Panc1 (cell line): Measurements from ENCODE around the gene TMEM247. TPM values are rescaled to one million over a fixed set of nuclear protein-coding genes. Genes with fewer than 3 reads are reported as not detected.

Source experiments
- ATAC-seq: fragments of 200-7000 bp; cut with Tn5 transposase; 2 replicates; pipeline ENCODE4 v1.9.1; 2020; ENCODE audit warnings: mild to moderate bottlenecking, moderate library complexity
- BruUV-seq: library from RNA; stranded (reverse); fragments of 400-500 nt; replicated peaks from 2 replicates; lab custom pipeline; 2021; lab: Mats Ljungman, UMichigan
- CTCF ChIA-PET: fragments of 300-600 bp; sonication (Branson Sonifier 250); formaldehyde crosslinking; loops from one replicate; lab custom pipeline; 2022; ENCODE audit warnings: antibody characterized with exemption; lab: Charles Lee
- POLR2A ChIA-PET: fragments of 300-600 bp; sonication (Branson Sonifier 250); formaldehyde crosslinking; loops from one replicate; lab custom pipeline; 2022; ENCODE audit warnings: antibody characterized with exemption; lab: Charles Lee
- DNase-seq: peaks from one replicate; pipeline ENCODE4 v3.0.0-alpha.2; 2010; ENCODE audit warnings: low read depth, low spot score
- H3K27ac ChIP-seq: 2 replicates; pipeline ENCODE4 v1.5.1; 2011; ENCODE audit warnings: mild to moderate bottlenecking, low read length, inconsistent platforms
- H3K27me3 ChIP-seq: fragments of 200-500 bp; sonication (Bioruptor generic); 2 replicates; pipeline ENCODE4 v1.6.0; 2014; ENCODE audit warnings: low read length, inconsistent platforms; ENCODE audit not compliant: control insufficient read depth, insufficient read depth
- H3K36me3 ChIP-seq: fragments of 200-500 bp; sonication (Bioruptor generic); 2 replicates; pipeline ENCODE4 v1.5.1; 2014; ENCODE audit warnings: inconsistent platforms, mild to moderate bottlenecking, low read length, moderate library complexity; ENCODE audit not compliant: control insufficient read depth, insufficient read depth
- H3K4me1 ChIP-seq: 2 replicates; pipeline ENCODE4 v1.5.1; 2011; ENCODE audit warnings: inconsistent platforms, mild to moderate bottlenecking, low read length, moderate library complexity; ENCODE audit not compliant: control insufficient read depth, insufficient read depth
- H3K4me3 ChIP-seq, 2 experiments: 2 replicates each; pipeline ENCODE4 v1.5.1; 2011 to 2012; ENCODE audit warnings: low read depth in 2 of 2, low read length in 2 of 2, mild to moderate bottlenecking in 2 of 2, inconsistent platforms in 1 of 2, moderate library complexity in 1 of 2
- H3K9me3 ChIP-seq: fragments of 200-500 bp; sonication (Bioruptor generic); 2 replicates; pipeline ENCODE4 v1.5.1; 2014; ENCODE audit warnings: low read depth, mild to moderate bottlenecking, inconsistent platforms, low read length, moderate library complexity; ENCODE audit not compliant: control insufficient read depth, insufficient read depth
- POLR2AphosphoS5 ChIP-seq: IDR thresholded peaks from 2 replicates; pipeline ENCODE4 v1.6.1; 2012; ENCODE audit warnings: mild to moderate bottlenecking, low read depth, low read length, moderate library complexity
- SIN3A ChIP-seq: IDR thresholded peaks from 2 replicates; pipeline ENCODE4 v1.6.1; 2012; ENCODE audit warnings: low read depth, mild to moderate bottlenecking, low read length, moderate library complexity, borderline replicate concordance; ENCODE audit not compliant: insufficient read depth
- TCF7L2 ChIP-seq: IDR thresholded peaks from 2 replicates; pipeline ENCODE4 v1.6.1; 2011; ENCODE audit warnings: mild to moderate bottlenecking, low read depth, low read length, inconsistent platforms
- in situ Hi-C: cut with HindIII; loops from 2 replicates; pipeline ENCODE4 v1.10.0; 2016; ENCODE audit warnings: low sequenced_read_pairs, low pct_unique_long_range_greater_than_20kb
- intact Hi-C: fragments of 100-400 bp; cut with micrococcal nuclease; formaldehyde crosslinking; loops from one replicate; pipeline ENCODE4 v1.10.0; 2022; ENCODE audit not compliant: unreplicated experiment
- total RNA-seq: library from RNA; stranded (reverse); gene quantifications from one replicate; pipeline ENCODE4 v1.2.1, GENCODE V29; 2021; ENCODE audit not compliant: unreplicated experiment
- TF ChIP-seq, protein P1 (sequence below), 2 experiments: IDR thresholded peaks; 2 replicates each; pipeline ENCODE4 v1.6.1; 2011 to 2012; ENCODE audit warnings: low read depth in 2 of 2, control low read depth in 1 of 2, low read length in 1 of 2, mild to moderate bottlenecking in 1 of 2, moderate library complexity in 1 of 2; ENCODE audit not compliant: insufficient read depth in 1 of 2
- TF ChIP-seq, protein P2 (sequence below): fragments of 450-650 bp; IDR thresholded peaks from 2 replicates; pipeline ENCODE4 v1.5.1; 2017; ENCODE audit warnings: mild to moderate bottlenecking

The TMEM247 gene
- total RNA-seq, 1 experiment from 2014 or later: not detected

DNA sequence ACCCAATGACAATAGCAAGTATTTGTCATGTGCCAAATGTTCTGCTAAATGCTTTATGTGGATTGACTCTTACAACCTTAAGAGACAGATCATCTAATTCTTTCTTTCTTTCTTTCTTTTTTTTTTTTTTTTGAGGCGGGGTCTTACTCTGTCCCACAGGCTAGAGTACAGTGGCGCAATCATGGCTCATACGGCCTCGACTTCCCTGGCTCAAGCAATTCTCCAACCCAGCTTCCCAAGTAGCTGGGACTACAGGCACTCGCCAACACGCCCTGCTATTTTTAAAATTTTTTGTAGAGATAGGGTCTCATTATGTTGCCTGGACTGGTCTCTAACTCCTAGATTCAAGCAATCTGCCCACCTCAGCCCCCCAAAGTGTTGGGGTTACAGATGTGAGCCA is 21.4 kb downstream of the TMEM247 start:
- Histone ChIP-seq H3K36me3 (no peaks in the 10 kb centered on the region), H3K4me1 (no peaks in the 10 kb centered on the region), H3K27ac (no peak overlapping the region), H3K9me3 (no peaks in the 10 kb centered on the region), H3K27me3 (peaks cover 12% of the 10 kb centered on the region), H3K4me3 (no peak overlapping the region)
- TF ChIP-seq, protein P1, sequence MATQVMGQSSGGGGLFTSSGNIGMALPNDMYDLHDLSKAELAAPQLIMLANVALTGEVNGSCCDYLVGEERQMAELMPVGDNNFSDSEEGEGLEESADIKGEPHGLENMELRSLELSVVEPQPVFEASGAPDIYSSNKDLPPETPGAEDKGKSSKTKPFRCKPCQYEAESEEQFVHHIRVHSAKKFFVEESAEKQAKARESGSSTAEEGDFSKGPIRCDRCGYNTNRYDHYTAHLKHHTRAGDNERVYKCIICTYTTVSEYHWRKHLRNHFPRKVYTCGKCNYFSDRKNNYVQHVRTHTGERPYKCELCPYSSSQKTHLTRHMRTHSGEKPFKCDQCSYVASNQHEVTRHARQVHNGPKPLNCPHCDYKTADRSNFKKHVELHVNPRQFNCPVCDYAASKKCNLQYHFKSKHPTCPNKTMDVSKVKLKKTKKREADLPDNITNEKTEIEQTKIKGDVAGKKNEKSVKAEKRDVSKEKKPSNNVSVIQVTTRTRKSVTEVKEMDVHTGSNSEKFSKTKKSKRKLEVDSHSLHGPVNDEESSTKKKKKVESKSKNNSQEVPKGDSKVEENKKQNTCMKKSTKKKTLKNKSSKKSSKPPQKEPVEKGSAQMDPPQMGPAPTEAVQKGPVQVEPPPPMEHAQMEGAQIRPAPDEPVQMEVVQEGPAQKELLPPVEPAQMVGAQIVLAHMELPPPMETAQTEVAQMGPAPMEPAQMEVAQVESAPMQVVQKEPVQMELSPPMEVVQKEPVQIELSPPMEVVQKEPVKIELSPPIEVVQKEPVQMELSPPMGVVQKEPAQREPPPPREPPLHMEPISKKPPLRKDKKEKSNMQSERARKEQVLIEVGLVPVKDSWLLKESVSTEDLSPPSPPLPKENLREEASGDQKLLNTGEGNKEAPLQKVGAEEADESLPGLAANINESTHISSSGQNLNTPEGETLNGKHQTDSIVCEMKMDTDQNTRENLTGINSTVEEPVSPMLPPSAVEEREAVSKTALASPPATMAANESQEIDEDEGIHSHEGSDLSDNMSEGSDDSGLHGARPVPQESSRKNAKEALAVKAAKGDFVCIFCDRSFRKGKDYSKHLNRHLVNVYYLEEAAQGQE (IDR thresholded peaks at IDR 0.05; ENCODE audit: insufficient read depth in 1 of 2, low read depth in 2 of 2, low read length in 1 of 2): no peak
- TF ChIP-seq, protein P2, sequence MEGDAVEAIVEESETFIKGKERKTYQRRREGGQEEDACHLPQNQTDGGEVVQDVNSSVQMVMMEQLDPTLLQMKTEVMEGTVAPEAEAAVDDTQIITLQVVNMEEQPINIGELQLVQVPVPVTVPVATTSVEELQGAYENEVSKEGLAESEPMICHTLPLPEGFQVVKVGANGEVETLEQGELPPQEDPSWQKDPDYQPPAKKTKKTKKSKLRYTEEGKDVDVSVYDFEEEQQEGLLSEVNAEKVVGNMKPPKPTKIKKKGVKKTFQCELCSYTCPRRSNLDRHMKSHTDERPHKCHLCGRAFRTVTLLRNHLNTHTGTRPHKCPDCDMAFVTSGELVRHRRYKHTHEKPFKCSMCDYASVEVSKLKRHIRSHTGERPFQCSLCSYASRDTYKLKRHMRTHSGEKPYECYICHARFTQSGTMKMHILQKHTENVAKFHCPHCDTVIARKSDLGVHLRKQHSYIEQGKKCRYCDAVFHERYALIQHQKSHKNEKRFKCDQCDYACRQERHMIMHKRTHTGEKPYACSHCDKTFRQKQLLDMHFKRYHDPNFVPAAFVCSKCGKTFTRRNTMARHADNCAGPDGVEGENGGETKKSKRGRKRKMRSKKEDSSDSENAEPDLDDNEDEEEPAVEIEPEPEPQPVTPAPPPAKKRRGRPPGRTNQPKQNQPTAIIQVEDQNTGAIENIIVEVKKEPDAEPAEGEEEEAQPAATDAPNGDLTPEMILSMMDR: no peak
- TF ChIP-seq POLR2AphosphoS5: no peak
- no peak for TF ChIP-seq SIN3A
- no peak for TF ChIP-seq TCF7L2
- in situ Hi-C loops (no loop called here), intact Hi-C loops (no loop called here)
- POLR2A ChIA-PET: no interaction called here
- ATAC-seq (no peak), DNase-seq (no peak)
- no TSS peak for BruUV-seq
- CTCF ChIA-PET: no interaction called here

DNA sequence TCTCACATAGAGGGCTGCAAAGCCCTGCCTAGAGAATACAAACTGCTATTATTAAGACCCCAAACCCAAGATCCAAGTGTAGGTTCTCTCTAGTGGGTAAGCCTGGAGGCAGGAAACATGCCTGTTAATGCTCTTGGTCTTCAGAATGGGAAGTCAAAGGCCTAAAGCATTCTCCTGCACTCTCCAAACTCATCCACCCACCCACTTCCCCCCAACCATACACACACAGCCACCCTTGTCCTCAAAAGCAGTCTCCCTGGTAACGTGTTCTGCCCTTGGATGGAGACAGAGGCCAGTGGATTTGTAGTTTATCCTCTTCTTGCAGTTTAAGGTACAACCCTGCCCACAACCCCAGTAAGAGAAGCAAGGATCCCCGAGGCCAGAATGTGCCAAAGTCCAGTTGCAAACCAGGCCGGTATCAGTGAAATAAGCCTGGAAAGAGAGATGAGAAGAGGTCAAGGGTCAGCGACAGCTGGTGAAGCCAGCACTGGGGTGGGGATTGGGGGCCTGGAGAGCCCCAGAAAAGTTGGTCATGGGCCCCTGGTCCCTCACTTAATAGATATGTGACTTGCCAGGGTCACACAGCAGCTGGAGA is 23.0 kb downstream of the TMEM247 start:
- no TSS peak for BruUV-seq
- no peak for DNase-seq

More for the DNA sequence above, 23.0 kb downstream of the TMEM247 start:
- ChIA-PET POLR2A (interaction anchor here (0.6 kb wide), 1 partner anchor 1256 kb away, joined by 10 read pairs; no protein-coding TSS in a partner anchor), CTCF (no interaction called here)
- Histone ChIP-seq H3K9me3 (no peaks in the 10 kb centered on the region), H3K27me3 (peaks cover 12% of the 10 kb centered on the region), H3K4me1 (no peaks in the 10 kb centered on the region), H3K27ac (no peak overlapping the region), H3K4me3 (no peak overlapping the region), H3K36me3 (no peaks in the 10 kb centered on the region)
- in situ Hi-C loops (no loop called here), intact Hi-C loops (no loop called here)
- ATAC-seq: no peak
- no peak for TF ChIP-seq SIN3A
- TF ChIP-seq, protein P1 (IDR thresholded peaks at IDR 0.05; ENCODE audit: insufficient read depth in 1 of 2, low read depth in 2 of 2, low read length in 1 of 2): no peak
